A549 (cell line): ENCODE measurements around the gene ZNF532. TPM values are rescaled to one million over a fixed set of nuclear protein-coding genes. Genes with fewer than 3 reads are reported as not detected.
"Not testable (repeated sequence)": the region's sequence is repeated elsewhere in the genome, so short reads cannot be mapped to it uniquely, and the experiment has no call there.

Source experiments
- ATAC-seq, 2 experiments: fragments of 200-7000 bp in 1 of 2; fragments of >200 bp in 1 of 2; cut with Nextera tagmentation in 1 of 2; cut with Tn5 transposase in 1 of 2; 3 replicates each; pipeline versions ENCODE4 v1.8.0 to v1.9.1; 2018 to 2020; ENCODE audit warnings: mild to moderate bottlenecking in 1 of 2, moderate library complexity in 1 of 2
- CTCF ChIA-PET: fragments of 300-600 bp; sonication (Branson Sonifier 250); formaldehyde crosslinking; extraction: SDS; loops from one replicate; lab custom pipeline; 2021; ENCODE audit warnings: antibody characterized with exemption, inconsistent platforms; lab: Yijun Ruan, JAX
- POLR2A ChIA-PET: fragments of 350-600 bp; formaldehyde crosslinking; extraction: SDS; loops from one replicate; lab custom pipeline; 2021; ENCODE audit warnings: antibody characterized with exemption, inconsistent platforms; lab: Yijun Ruan, JAX
- DNase-seq, 2 experiments: peaks; one replicate each; pipeline versions ENCODE4 v3.0.0 to v3.0.0-alpha.2; 2011 to 2016; ENCODE audit warnings: low read depth in 1 of 2, low spot score in 1 of 2
- FAIRE-seq: peaks from 2 replicates; lab custom pipeline; 2011; peaks lifted over from hg19 to GRCh38; lab: Jason Lieb, UNC
- H3K27ac ChIP-seq, 2 experiments: fragments of >200 bp; sonication (Bioruptor Twin); formaldehyde crosslinking; 3 replicates each; pipeline ENCODE4 v1.5.1; 2016 to 2017
- H3K4me1 ChIP-seq: fragments of >200 bp; sonication (Bioruptor Twin); formaldehyde crosslinking; 3 replicates; pipeline ENCODE4 v1.6.1; 2016
- H3K4me2 ChIP-seq: fragments of >200 bp; sonication (Bioruptor Twin); formaldehyde crosslinking; 3 replicates; pipeline ENCODE4 v1.6.1; 2016
- H3K4me3 ChIP-seq: fragments of >200 bp; sonication (Bioruptor Twin); formaldehyde crosslinking; 3 replicates; pipeline ENCODE4 v1.5.1; 2016
- H3K9me3 ChIP-seq: fragments of >200 bp; sonication (Bioruptor Twin); formaldehyde crosslinking; 3 replicates; pipeline ENCODE4 v1.6.1; 2016
- BHLHE40 ChIP-seq: IDR thresholded peaks from 2 replicates; pipeline ENCODE4 v1.6.1; 2012; ENCODE audit warnings: low read depth, low read length, inconsistent platforms
- CBX2 ChIP-seq: fragments of 200-600 bp; sonication (generic); IDR thresholded peaks from 2 replicates; pipeline ENCODE4 v1.6.1; 2016; ENCODE audit warnings: low read depth, mild to moderate bottlenecking, borderline replicate concordance
- CEBPB ChIP-seq, 2 experiments: fragments of >200 bp in 1 of 2; sonication (Bioruptor Twin) in 1 of 2; formaldehyde crosslinking in 1 of 2; IDR thresholded peaks; 2 replicates each; pipeline ENCODE4 v1.6.1; 2012 to 2016
- EP300 ChIP-seq, 2 experiments: fragments of >200 bp; sonication (Bioruptor Twin); formaldehyde crosslinking; IDR thresholded peaks; 2 replicates in 1 of 2; 3 replicates in 1 of 2; pipeline ENCODE4 v1.6.1; 2016 to 2017
- FOXS1 ChIP-seq: fragments of 250-450 bp; sonication (Bioruptor Pico); IDR thresholded peaks from 2 replicates; pipeline ENCODE4 v1.5.0; 2020; ENCODE audit warnings: mild to moderate bottlenecking, moderate library complexity
- HEYL ChIP-seq: fragments of 250-450 bp; sonication (Bioruptor Pico); IDR thresholded peaks from 2 replicates; pipeline ENCODE4 v1.8.0; 2021; ENCODE audit warnings: mild to moderate bottlenecking, moderate library complexity
- JUN ChIP-seq, 2 experiments: fragments of >200 bp; sonication (Bioruptor Twin); formaldehyde crosslinking; IDR thresholded peaks; 2 replicates in 1 of 2; 3 replicates in 1 of 2; pipeline ENCODE4 v1.6.1; 2016 to 2017
- KDM1A ChIP-seq: fragments of 200-600 bp; sonication (generic); IDR thresholded peaks from 2 replicates; pipeline ENCODE4 v1.6.1; 2016; ENCODE audit warnings: low read depth, mild to moderate bottlenecking
- KDM5A ChIP-seq: fragments of 200-600 bp; sonication (generic); IDR thresholded peaks from 2 replicates; pipeline ENCODE4 v1.6.1; 2016; ENCODE audit warnings: antibody characterized with exemption, mild to moderate bottlenecking
- MYC ChIP-seq: IDR thresholded peaks from 2 replicates; pipeline ENCODE4 v1.6.1; 2012; ENCODE audit warnings: mild to moderate bottlenecking, inconsistent platforms, low read length, improper control_type of control experiment, borderline replicate concordance
- NPAS2 ChIP-seq: fragments of 250-450 bp; sonication (Bioruptor Pico); IDR thresholded peaks from 2 replicates; pipeline ENCODE4 v1.8.0; 2022; ENCODE audit warnings: mild to moderate bottlenecking, moderate library complexity, borderline replicate concordance
- PHF8 ChIP-seq: fragments of 200-600 bp; sonication (generic); IDR thresholded peaks from 2 replicates; pipeline ENCODE4 v1.6.1; 2016; ENCODE audit warnings: low read depth, mild to moderate bottlenecking, antibody characterized with exemption, moderate library complexity, borderline replicate concordance
- POLR2AphosphoS2 ChIP-seq: conservative IDR thresholded peaks from 2 replicates; pipeline ENCODE4 v1.6.1; 2012; ENCODE audit warnings: low read length, improper control_type of control experiment, inconsistent platforms
- RAD21 ChIP-seq, 2 experiments: fragments of >200 bp in 1 of 2; sonication (Bioruptor Twin) in 1 of 2; formaldehyde crosslinking in 1 of 2; IDR thresholded peaks in 1 of 2; conservative IDR thresholded peaks in 1 of 2; 2 replicates in 1 of 2; 3 replicates in 1 of 2; pipeline ENCODE4 v1.6.1; 2012 to 2018; ENCODE audit warnings: inconsistent platforms in 1 of 2
- RCOR1 ChIP-seq: fragments of 150-350 bp; IDR thresholded peaks from 2 replicates; pipeline ENCODE4 v1.6.1; 2014; ENCODE audit warnings: antibody characterized with exemption, low read length, low read depth
- RNF2 ChIP-seq: fragments of 200-600 bp; sonication (generic); IDR thresholded peaks from 2 replicates; pipeline ENCODE4 v1.6.1; 2016; ENCODE audit warnings: low read depth, mild to moderate bottlenecking, antibody characterized with exemption, moderate library complexity, borderline replicate concordance
- SREBF2 ChIP-seq: fragments of 450-650 bp; IDR thresholded peaks from 2 replicates; pipeline ENCODE4 v1.6.1; 2014; ENCODE audit warnings: mild to moderate bottlenecking, moderate library complexity
- TFCP2L1 ChIP-seq: fragments of 250-450 bp; sonication (Bioruptor Pico); IDR thresholded peaks from 2 replicates; pipeline ENCODE4 v1.5.0; 2021; ENCODE audit warnings: mild to moderate bottlenecking
- TP53 ChIP-seq: fragments of 250-450 bp; sonication (Bioruptor Pico); IDR thresholded peaks from 2 replicates; pipeline ENCODE4 v1.5.0; 2021; ENCODE audit warnings: mild to moderate bottlenecking, moderate library complexity
- ZC3H11A ChIP-seq: fragments of 450-650 bp; IDR thresholded peaks from 2 replicates; pipeline ENCODE4 v1.6.1; 2014; ENCODE audit warnings: antibody characterized with exemption, mild to moderate bottlenecking
- ZNF302 ChIP-seq: fragments of 250-450 bp; sonication (Bioruptor Pico); IDR thresholded peaks from 2 replicates; pipeline ENCODE4 v1.9.0; 2021; ENCODE audit warnings: inconsistent platforms, mild to moderate bottlenecking, moderate library complexity
- ZSCAN20 ChIP-seq: fragments of 250-450 bp; sonication (Bioruptor Pico); IDR thresholded peaks from 2 replicates; pipeline ENCODE4 v1.8.0; 2022; ENCODE audit warnings: mild to moderate bottlenecking, moderate library complexity
- WGBS: methylation state at CpG from one replicate; pipeline ENCODE4 v1.1.6; 2017; ENCODE audit errors: missing lambda C conversion rate; 5-methylcytosine and 5-hydroxymethylcytosine counted together
- polyA plus RNA-seq, 4 experiments: library from polyadenylated mRNA; depleted of rRNA in 3 of 4; stranded (reverse); fragments of >200 nt; fragmentation: RNase III in 1 of 4; extraction: RNeasy Plus Mini Kit Qiagen cat#74134 plus additional on column Dnase treatment in 1 of 4; gene quantifications; 2 replicates in 3 of 4; 3 replicates in 1 of 4; pipeline ENCODE4 v1.2.3, GENCODE V29; 2011 to 2017
- TF ChIP-seq, protein P1 (sequence below): fragments of >200 bp; sonication (Bioruptor Twin); formaldehyde crosslinking; IDR thresholded peaks from 3 replicates; pipeline ENCODE4 v1.5.1; 2016
- TF ChIP-seq, protein P2 (sequence below): fragments of 150-350 bp; IDR thresholded peaks from 2 replicates; pipeline ENCODE4 v1.6.1; 2014; ENCODE audit warnings: low read depth, mild to moderate bottlenecking, low read length
- TF ChIP-seq, protein P3 (sequence below): fragments of 250-450 bp; sonication (Bioruptor Pico); IDR thresholded peaks from 2 replicates; pipeline ENCODE4 v1.5.0; 2021; ENCODE audit warnings: mild to moderate bottlenecking, moderate library complexity, borderline replicate concordance
- TF ChIP-seq, protein P4 (sequence below): IDR thresholded peaks from 2 replicates; pipeline ENCODE4 v1.6.1; 2012

Gene ZNF532
- polyA plus RNA-seq, 2 of the 4 experiments (the other 2 are of a cell fraction): 26.8 to 64.6 TPM

DNA sequence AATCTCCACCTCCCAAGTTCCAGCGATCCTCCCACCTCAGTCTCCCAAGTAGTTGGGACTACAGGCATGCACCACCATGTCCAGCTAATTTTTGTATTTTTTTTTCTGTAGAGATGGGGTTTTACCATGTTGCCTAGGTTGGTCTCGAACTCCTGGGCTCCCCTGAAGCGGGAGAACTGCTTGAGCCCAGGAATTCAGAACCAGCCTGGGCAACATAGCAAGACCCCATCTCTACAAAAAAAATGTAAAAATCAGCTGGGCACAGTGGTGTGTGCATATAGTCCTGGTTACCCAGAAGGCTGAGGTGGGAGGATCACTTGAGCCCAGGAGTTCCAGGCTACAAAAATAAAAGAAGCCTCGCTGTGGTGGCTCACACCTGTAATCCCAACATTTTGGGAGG is 12.0 kb upstream of the ZNF532 start:
- ATAC-seq: no peak

DNA sequence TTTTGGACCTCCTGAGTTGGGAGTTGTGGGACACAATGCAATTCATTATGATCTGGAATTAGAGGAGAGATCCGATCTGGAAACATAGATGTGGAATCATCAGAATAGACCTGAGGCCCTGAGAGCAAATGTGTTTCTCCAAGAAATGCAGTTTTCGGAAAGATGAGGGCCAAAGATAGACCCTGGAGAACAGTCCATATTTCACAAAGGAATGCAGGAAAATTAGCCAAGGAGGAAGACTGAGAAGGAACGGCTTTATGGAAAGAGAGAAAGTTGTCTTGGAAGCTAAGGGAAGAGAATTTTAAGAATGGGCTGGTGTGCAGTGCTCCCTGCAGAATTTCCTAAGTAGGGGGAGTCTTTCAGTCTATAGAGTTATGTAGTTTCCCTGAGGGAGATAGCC is 11.1 kb upstream of the ZNF532 start:
- FAIRE-seq: no peak
- TF ChIP-seq KDM5A (no peak), TFCP2L1 (no peak), JUN (IDR thresholded peaks at IDR 0.05) (no peak), POLR2AphosphoS2 (no peak), TP53 (CRISPR knock-in tag) (no peak), NPAS2 (no peak), SREBF2 (no peak), ZSCAN20 (CRISPR knock-in tag) (no peak), CBX2 (no peak), MYC (no peak), ZC3H11A (no peak), HEYL (CRISPR knock-in tag) (no peak), RAD21 (conservative IDR thresholded peaks at IDR 0.05 in 1 of 2, IDR thresholded peaks at IDR 0.05 in 1 of 2) (no peak)
- TF ChIP-seq, protein P1, sequence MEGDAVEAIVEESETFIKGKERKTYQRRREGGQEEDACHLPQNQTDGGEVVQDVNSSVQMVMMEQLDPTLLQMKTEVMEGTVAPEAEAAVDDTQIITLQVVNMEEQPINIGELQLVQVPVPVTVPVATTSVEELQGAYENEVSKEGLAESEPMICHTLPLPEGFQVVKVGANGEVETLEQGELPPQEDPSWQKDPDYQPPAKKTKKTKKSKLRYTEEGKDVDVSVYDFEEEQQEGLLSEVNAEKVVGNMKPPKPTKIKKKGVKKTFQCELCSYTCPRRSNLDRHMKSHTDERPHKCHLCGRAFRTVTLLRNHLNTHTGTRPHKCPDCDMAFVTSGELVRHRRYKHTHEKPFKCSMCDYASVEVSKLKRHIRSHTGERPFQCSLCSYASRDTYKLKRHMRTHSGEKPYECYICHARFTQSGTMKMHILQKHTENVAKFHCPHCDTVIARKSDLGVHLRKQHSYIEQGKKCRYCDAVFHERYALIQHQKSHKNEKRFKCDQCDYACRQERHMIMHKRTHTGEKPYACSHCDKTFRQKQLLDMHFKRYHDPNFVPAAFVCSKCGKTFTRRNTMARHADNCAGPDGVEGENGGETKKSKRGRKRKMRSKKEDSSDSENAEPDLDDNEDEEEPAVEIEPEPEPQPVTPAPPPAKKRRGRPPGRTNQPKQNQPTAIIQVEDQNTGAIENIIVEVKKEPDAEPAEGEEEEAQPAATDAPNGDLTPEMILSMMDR: no peak
- TF ChIP-seq, protein P2, sequence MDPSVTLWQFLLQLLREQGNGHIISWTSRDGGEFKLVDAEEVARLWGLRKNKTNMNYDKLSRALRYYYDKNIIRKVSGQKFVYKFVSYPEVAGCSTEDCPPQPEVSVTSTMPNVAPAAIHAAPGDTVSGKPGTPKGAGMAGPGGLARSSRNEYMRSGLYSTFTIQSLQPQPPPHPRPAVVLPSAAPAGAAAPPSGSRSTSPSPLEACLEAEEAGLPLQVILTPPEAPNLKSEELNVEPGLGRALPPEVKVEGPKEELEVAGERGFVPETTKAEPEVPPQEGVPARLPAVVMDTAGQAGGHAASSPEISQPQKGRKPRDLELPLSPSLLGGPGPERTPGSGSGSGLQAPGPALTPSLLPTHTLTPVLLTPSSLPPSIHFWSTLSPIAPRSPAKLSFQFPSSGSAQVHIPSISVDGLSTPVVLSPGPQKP: no peak
- TF ChIP-seq, protein P3, sequence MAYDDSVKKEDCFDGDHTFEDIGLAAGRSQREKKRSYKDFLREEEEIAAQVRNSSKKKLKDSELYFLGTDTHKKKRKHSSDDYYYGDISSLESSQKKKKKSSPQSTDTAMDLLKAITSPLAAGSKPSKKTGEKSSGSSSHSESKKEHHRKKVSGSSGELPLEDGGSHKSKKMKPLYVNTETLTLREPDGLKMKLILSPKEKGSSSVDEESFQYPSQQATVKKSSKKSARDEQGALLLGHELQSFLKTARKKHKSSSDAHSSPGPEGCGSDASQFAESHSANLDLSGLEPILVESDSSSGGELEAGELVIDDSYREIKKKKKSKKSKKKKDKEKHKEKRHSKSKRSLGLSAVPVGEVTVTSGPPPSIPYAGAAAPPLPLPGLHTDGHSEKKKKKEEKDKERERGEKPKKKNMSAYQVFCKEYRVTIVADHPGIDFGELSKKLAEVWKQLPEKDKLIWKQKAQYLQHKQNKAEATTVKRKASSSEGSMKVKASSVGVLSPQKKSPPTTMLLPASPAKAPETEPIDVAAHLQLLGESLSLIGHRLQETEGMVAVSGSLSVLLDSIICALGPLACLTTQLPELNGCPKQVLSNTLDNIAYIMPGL (CRISPR knock-in tag): no peak
- 91% methylated on average over 3 of the region's 3 CpGs for WGBS
- POLR2A ChIA-PET: interaction anchor here (0.7 kb wide), 1 partner anchor 27 kb away, joined by 5 read pairs; no protein-coding TSS in a partner anchor
- CTCF ChIA-PET: no interaction called here
- H3K4me1 ChIP-seq: peaks cover 28% of the 10 kb centered on the region
- ATAC-seq: no peak
- no peaks in the 10 kb centered on the region for H3K9me3 ChIP-seq
- no peak overlapping the region for H3K4me3 ChIP-seq
- DNase-seq: no peak
- peak overlapping the region; percentile 12 to 62; a peak in 3 of 6 replicates for H3K27ac ChIP-seq
- H3K4me2 ChIP-seq: no peak overlapping the region

More for the DNA sequence above, 12.0 kb upstream of the ZNF532 start:
- DNase-seq: no peak
- CTCF ChIA-PET: no interaction called here
- Histone ChIP-seq H3K4me3 (no peak overlapping the region), H3K4me1 (peaks cover 28% of the 10 kb centered on the region), H3K4me2 (no peak overlapping the region), H3K27ac (peak overlapping the region in 1 of 2 experiments; percentile 62; a peak in 3 of 6 replicates), H3K9me3 (no peaks in the 10 kb centered on the region)
- TF ChIP-seq CBX2 (no peak), RCOR1 (no peak), EP300 (IDR thresholded peaks at IDR 0.05) (no peak), FOXS1 (no peak), KDM1A (no peak), BHLHE40 (no peak), RNF2 (no peak), CEBPB (IDR thresholded peaks at IDR 0.05) (no peak), ZSCAN20 (CRISPR knock-in tag) (no peak), PHF8 (no peak), ZNF302 (no peak)
- TF ChIP-seq, protein P4, sequence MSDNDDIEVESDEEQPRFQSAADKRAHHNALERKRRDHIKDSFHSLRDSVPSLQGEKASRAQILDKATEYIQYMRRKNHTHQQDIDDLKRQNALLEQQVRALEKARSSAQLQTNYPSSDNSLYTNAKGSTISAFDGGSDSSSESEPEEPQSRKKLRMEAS: no peak
- TF ChIP-seq, protein P1: no peak
- TF ChIP-seq, protein P2: no peak
- POLR2A ChIA-PET: no interaction called here
- no peak for FAIRE-seq
- WGBS: 93% methylated on average over 4 of the region's 4 CpGs

DNA sequence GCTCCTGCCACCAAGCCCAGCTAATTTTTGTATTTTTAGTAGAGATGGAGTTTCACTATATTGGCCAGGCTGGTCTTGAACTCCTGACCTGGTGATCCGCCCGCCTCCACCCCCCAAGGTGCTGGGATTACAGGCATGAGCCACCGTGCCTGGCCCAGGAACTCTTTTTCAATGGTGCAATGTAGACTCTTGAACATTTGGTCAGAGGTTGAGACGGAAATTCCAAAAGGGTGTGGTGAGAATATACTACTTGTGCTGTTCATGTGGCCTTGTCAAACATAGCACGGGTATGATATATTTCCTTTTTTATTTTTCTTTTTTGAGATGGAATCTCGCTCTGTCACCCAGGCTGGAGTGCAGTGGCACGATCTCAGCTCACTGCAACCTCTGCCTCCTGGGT is 9.2 kb upstream of the ZNF532 start:
- Histone ChIP-seq H3K27ac (peak overlapping the region in 1 of 2 experiments; percentile 40; a peak in 2 of 6 replicates), H3K4me1 (peaks cover 21% of the 10 kb centered on the region; the same call in 2 of the 3 replicates)
- CTCF ChIA-PET: interaction anchor here (1.1 kb wide), 1 partner anchor 43 kb away, joined by 3 read pairs; no protein-coding TSS in a partner anchor
- ATAC-seq, POLR2A ChIA-PET, H3K9me3 ChIP-seq, FAIRE-seq, DNase-seq, H3K4me2 ChIP-seq, H3K4me3 ChIP-seq: not testable (repeated sequence)
- 89% methylated on average over 7 of the region's 7 CpGs for WGBS
